ENCODE measurements around the gene WNK4.
A peak's percentile ranks its signal among the peaks of the same experiment; 100 is the strongest.

Gene WNK4

GRCh38 chr17:42772945-42773289 is 7.5 kb upstream of the WNK4 start:
- no peak for DNase-seq (ENCODE audit: low spot score)

GRCh38 chr17:42773290-42774035 is 6.9 kb upstream of the WNK4 start, which contains the start of gene VPS25:
Gene VPS25, plus strand, starts transcription at chr17:42773449. Its CDS starts 27 bp downstream, at chr17:42773476.
- DNase-seq (ENCODE audit: low spot score) = peak; percentile 89

DNA sequence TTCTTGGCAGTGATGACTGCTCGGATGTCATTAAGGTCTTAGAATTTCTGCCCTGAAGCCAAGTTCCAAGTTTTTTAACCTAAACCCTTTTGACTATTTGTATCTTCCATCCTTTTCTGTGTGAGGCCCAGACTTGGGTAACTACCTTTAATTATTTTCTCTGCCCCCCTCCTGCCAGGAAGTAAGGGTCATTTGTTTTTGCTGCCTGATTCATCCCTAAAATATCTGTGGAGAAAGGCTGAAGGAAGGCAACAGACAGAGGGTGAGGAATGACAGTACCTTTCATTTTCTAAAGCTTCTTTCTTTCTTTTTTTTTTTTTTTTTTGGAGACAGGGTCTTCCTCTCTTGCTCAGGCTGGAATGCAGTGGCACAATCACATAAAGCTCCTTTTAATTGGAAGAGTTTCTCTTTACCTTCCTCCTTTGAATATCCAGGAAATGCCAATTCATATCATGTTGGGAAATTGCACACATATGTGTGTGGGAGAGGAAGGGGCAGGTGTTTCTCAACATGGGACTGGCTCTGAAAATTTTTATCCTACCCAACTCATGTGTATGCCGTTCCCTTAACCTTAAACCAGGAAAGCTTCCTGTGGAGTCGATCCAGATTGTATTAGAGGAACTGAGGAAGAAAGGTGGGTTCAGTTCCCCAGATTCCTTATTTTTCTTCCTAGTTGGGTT is 6.2 kb upstream of the WNK4 start:
- no peak for DNase-seq (ENCODE audit: low spot score)

DNA sequence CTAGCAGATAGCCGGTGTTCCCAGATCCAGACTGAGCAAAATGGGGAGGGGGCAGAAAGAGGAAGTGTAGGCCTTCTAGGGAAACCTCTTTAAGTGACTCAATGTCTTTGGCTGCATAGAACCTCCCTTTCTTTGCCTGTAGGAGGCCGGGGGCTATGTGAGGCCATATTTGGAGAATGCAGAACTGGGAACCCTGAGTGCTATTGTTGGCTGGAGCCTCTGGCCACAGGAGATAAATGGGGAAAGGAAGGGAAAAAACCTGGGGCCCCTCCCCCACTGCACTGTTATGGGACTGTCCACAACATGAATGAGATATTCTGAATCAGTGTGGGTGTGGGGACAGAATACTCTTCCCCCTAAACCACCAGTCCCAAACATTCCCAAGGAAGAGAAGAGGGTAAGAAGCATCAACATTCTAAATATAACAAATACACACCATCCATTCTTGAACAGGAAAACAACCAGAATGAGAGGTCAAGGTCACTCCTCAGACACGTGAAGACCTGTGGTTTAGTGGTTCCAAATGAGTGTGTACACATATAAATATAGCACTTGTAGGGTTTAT is 4.8 kb upstream of the WNK4 start:
- DNase-seq (ENCODE audit: low spot score) = no peak

DNA sequence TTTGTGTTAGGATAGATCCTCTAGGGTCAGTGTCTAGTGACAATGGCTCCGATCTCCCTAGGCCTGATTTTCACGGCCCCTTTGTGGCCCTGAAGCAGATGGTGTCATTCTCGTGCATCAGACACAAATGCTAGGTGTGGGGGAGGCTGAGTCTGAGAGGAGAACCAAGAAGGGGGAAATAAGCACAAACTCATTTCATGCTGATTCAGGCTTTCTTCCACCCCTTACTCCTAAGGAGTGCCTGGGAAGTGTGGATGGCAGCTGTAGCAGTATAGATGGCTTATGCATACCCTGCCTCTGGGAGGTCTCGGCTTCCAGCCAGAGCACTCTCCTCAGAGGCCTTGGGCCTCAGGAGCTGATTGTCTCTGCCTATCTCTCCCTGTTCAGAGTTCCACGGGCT is 1.8 kb upstream of the WNK4 start:
- no peak for DNase-seq (ENCODE audit: low spot score)

DNA sequence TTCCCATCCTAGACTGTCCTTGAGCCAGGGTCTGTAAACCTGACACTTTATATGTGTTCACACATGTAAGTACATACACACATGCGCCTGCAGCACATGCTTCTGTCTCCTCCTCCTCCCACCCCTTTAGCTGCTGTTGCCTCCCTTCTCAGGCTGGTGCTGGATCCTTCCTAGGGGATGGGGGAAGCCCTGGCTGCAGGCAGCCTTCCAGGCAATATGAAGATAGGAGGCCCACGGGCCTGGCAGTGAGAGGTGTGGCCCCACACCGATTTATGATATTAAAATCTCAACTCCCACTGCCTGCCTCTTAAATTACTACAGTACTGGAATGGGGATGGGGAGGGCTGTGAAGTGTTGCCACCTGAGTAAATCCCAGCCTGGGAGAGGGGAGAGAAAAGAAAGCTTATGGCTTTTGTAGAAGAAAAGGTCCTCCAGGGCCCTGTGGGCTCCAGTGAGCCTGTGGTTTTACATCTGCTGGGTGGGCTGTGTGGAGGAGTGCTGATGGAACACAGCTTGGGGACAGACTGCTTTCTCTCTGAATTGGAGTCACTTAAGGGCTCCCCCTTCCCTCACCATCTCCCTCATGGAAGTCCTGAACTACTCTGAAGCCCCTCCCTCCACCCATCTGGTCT is 990 bp upstream of the WNK4 start:
- no peak for DNase-seq (ENCODE audit: low spot score)

- DNase-seq (ENCODE audit: low spot score) = no peak
These were observed 635 bp downstream of the WNK4 start for GRCh38 chr17:42780851-42781638.

DNA sequence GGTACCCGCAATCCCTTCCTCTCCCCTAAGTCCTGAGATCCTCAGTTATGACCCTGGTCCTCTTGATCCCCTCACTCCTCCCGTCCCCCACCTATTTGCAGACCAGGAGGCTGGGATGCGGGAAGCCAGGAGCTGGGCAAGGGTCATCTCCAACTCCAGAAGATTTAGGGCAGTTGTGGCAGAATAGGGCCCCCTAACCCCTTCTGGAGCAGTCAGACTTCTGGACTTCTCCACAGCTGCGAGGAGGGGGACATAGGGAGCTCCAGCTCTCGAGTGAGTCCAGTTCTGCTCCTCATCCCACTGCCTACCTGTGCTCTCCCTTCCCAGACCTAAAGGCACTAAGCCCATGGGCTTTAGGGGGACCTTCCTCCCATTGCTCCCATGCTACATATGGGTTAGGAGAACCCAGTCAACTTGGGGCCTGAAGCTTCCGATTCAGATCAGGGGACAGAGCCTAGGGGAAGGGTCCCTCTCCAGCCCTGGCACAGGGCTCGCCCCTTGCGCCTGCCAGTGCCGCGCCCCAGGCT is 1.3 kb downstream of the WNK4 start:
- no peak for DNase-seq (ENCODE audit: low spot score)

- no peak for DNase-seq (ENCODE audit: low spot score)
These were observed 2.0 kb downstream of the WNK4 start for GRCh38 chr17:42782166-42783061.

- no peak for DNase-seq (ENCODE audit: low spot score)
These were observed 2.8 kb downstream of the WNK4 start for GRCh38 chr17:42783062-42783790.

DNA sequence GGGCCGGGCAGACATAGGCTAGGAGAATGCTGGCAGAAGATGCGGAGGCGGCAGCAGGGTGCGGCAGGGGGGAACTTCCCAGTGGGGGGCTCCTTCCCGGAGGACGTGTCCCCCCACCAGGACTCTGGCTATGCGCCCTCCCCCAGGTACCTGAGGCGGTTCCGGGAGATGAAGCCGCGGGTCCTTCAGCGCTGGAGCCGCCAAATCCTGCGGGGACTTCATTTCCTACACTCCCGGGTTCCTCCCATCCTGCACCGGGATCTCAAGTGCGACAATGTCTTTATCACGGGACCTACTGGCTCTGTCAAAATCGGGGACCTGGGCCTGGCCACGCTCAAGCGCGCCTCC is 3.4 kb downstream of the WNK4 start:
- DNase-seq (ENCODE audit: low spot score) = no peak

DNA sequence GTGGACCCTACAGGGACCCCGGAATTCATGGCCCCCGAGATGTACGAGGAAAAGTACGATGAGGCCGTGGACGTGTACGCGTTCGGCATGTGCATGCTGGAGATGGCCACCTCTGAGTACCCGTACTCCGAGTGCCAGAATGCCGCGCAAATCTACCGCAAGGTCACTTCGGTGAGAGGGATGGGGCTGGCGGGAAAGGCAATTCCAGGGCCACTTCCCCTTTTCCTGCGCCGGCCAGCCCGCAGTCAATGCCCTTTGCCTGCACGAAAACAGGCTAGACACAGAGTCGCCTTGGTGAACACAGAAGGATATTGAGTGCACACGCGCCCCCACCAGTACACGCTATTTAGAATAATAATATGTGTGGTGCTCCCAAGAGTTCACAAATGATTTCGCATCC is 4.0 kb downstream of the WNK4 start:
- no peak for DNase-seq (ENCODE audit: low spot score)

- DNase-seq (ENCODE audit: low spot score) = no peak
These were observed 4.6 kb downstream of the WNK4 start for GRCh38 chr17:42784811-42785592.

DNA sequence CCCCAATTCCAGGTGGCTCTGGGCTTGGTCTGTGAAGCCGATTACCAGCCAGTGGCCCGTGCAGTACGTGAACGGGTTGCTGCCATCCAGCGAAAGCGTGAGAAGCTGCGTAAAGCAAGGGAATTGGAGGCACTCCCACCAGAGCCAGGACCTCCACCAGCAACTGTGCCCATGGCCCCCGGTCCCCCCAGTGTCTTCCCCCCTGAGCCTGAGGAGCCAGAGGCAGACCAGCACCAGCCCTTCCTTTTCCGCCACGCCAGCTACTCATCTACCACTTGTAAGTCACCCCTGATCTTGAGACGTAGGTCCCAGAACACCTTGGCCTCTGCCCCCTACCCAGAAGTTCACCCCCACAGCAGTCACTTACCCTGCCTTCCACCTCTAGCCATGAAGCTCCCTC is 6.9 kb downstream of the WNK4 start:
- no peak for DNase-seq (ENCODE audit: low spot score)

GRCh38 chr17:42791948-42792347 is 11.5 kb downstream of the WNK4 start:
- DNase-seq (ENCODE audit: low spot score) = no peak

- no peak for DNase-seq (ENCODE audit: low spot score)
These were observed 12.1 kb downstream of the WNK4 start for GRCh38 chr17:42792545-42792944.

DNA sequence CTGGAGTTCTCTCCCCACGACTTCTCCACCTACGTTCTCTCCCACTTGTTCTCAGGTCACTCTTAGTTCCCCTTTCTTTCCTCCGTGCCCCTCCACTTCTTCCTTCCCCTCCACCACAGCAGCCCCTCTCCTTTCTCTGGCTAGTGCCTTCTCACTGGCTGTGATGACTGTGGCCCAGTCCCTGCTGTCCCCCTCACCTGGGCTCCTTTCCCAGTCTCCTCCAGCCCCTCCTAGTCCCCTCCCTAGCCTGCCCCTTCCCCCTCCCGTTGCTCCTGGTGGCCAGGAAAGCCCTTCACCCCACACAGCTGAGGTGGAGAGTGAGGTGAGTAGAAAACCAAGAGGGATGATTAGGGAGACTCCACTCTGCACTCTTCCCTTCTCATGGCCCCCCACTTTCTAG is 14.7 kb downstream of the WNK4 start:
- DNase-seq (ENCODE audit: low spot score) = no peak

DNA sequence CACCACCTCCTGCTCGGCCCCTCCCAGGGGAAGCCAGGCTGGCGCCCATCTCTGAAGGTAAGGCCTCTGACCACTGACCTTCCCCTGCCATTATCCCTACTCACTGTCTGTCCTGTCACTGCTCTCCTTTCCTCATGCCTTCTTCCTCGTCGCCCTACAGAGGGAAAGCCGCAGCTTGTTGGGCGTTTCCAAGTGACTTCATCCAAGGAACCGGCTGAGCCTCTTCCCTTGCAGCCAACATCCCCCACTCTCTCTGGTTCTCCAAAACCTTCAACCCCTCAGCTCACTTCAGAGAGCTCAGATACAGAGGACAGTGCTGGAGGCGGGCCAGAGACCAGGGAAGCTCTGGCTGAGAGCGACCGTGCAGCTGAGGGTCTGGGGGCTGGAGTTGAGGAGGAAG is 15.1 kb downstream of the WNK4 start:
- no peak for DNase-seq (ENCODE audit: low spot score)

- DNase-seq (ENCODE audit: low spot score) = no peak
These were observed 15.8 kb downstream of the WNK4 start for GRCh38 chr17:42796066-42796758.

Measured in cerebellar cortex (tissue), 1 donor.